ENCODE results near the gene ZNF611. TPM values are rescaled to one million over a fixed set of nuclear protein-coding genes. Genes with fewer than 3 reads are reported as not detected.
"Not testable (repeated sequence)": the region's sequence is repeated elsewhere in the genome, so short reads cannot be mapped to it uniquely, and the experiment has no call there.

The ZNF611 gene
- total RNA-seq, 6 experiments from 2014 or later: 3.3 to 5.4 (median 3.9) TPM

DNA sequence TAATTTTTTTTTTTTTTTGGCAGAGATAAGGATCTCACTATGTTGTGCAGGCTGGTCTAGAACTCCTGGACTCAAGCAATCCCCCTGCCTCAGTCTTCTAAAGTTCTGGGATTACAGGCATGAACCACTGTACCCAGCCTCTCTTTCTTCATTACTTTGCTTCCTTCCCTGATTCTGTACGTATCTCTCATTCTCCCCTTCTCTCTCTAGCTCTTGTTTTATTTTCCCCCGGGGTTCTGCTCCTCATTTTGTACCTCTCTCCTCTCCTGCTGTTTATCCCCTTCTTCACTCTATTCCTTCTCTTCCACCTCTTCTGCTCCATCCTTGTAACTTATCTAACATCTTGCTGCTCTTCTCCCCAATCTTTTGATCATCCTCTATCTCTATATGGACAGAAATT is 46.5 kb downstream of the ZNF611 start:
- no peak overlapping the region for H3K27ac ChIP-seq
- no peaks in the 10 kb centered on the region for H3K27me3 ChIP-seq
- H3K9me3 ChIP-seq: no peaks in the 10 kb centered on the region
- ATAC-seq (no peak), DNase-seq (no peak)
- no peak for TF ChIP-seq POLR2A (IDR thresholded peaks at IDR 0.05)
- no peak for TF ChIP-seq CTCF (IDR thresholded peaks at IDR 0.05)
- WGBS (ENCODE audit: insufficient coverage, low coverage, low lambda C conversion rate, missing lambda C conversion rate): 85% methylated on average over 2 of the region's 2 CpGs
- H3K4me3 ChIP-seq: no peak overlapping the region
- H3K4me1 ChIP-seq: no peaks in the 10 kb centered on the region
- intact Hi-C loops (cut with DNase I): no loop called here
- H3K36me3 ChIP-seq: no peaks in the 10 kb centered on the region

DNA sequence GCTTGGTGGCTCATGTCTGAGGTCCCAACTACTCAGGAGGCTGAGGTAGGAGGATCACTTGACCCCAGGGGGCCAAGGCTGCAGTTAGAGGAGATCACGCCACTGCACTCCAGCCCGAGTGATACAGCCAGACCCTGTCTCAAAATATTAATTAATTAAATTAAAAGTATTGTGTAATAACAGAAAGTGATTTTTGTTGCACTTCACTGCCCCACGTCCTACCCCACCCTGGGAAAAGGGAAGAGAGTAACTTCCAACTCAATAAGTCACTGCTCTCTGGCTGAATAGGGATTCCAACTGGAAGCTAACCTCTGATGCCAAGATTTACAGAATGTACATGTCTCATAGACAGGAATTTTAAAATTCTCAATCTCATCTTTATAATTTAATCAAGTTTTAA is 47.2 kb downstream of the ZNF611 start:
- TF ChIP-seq CTCF (IDR thresholded peaks at IDR 0.05) (no peak), POLR2A (IDR thresholded peaks at IDR 0.05) (no peak)
- intact Hi-C loops (cut with DNase I): no loop called here
- Histone ChIP-seq H3K4me1 (no peaks in the 10 kb centered on the region), H3K9me3 (peaks cover 0 to under 1% (median 0%) of the 10 kb centered on the region in 4 donors), H3K27me3 (no peaks in the 10 kb centered on the region), H3K36me3 (no peaks in the 10 kb centered on the region), H3K27ac (no peak overlapping the region), H3K4me3 (no peak overlapping the region)
- no peak for ATAC-seq
- no peak for DNase-seq
- WGBS (ENCODE audit: insufficient coverage, low coverage, low lambda C conversion rate, missing lambda C conversion rate): 81% methylated on average over 3 of the region's 3 CpGs

DNA sequence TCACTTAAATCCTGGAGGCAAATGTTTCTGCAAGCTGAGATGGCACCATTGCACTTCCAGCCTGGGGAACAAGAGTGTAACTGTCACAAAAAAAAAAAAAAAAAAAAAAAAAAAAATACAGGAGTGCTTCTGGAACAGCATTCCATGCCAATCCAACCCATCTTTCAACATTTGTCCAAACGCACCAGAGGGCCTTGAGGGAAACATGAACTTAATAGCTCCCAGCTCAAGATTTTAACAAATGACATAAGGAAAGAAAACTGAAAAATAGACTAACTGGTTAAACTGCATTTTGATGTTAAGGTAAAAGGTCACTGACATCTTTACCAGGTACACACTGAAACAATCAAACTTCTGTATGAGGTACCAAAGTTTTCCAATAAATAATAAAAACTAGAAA is 49.0 kb downstream of the ZNF611 start:
- intact Hi-C loops (cut with DNase I): no loop called here
- Histone ChIP-seq H3K27ac (no peak overlapping the region), H3K9me3 (peaks cover 0 to 3% (median 0%) of the 10 kb centered on the region in 4 donors), H3K4me3 (no peak overlapping the region), H3K4me1 (no peaks in the 10 kb centered on the region), H3K36me3 (no peaks in the 10 kb centered on the region), H3K27me3 (no peaks in the 10 kb centered on the region)
- no peak for DNase-seq
- ATAC-seq: no peak
- TF ChIP-seq POLR2A (IDR thresholded peaks at IDR 0.05) (no peak), CTCF (IDR thresholded peaks at IDR 0.05) (no peak)
- WGBS (ENCODE audit: insufficient coverage, low coverage, low lambda C conversion rate, missing lambda C conversion rate): 33% methylated on average over 1 of the region's 1 CpG

- not testable (repeated sequence) for DNase-seq
Measured at GRCh38 chr19:52681216-52681615, 53.6 kb downstream of the ZNF611 start.

DNA sequence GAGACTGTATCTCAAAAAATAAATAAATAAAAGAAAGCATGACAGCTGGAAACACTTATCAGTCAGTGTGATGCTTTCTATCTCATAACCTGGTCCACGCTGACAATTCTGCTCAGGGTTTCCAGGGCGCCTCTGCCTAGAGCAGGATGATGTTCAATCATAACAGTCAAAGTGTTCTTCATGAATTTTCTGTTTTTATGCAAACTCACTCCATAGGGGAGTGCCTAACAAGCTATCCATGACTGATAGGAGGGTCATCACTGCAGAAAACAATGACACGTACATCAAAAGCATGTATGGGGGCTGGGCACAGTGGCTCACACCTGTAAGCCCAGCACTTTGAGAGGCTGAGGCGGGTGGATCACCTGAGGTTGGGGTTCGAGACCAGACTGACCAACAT is 55.2 kb downstream of the ZNF611 start:
- no peaks in the 10 kb centered on the region for H3K36me3 ChIP-seq
- H3K9me3 ChIP-seq: peaks cover 0 to 3% (median 0%) of the 10 kb centered on the region in 4 donors
- no peak for TF ChIP-seq CTCF (IDR thresholded peaks at IDR 0.05)
- TF ChIP-seq POLR2A (IDR thresholded peaks at IDR 0.05): no peak
- H3K4me3 ChIP-seq: no peak overlapping the region
- no peaks in the 10 kb centered on the region for H3K27me3 ChIP-seq
- ATAC-seq (no peak), DNase-seq (no peak)
- no peaks in the 10 kb centered on the region for H3K4me1 ChIP-seq
- H3K27ac ChIP-seq: no peak overlapping the region
- WGBS (ENCODE audit: insufficient coverage, low coverage, low lambda C conversion rate, missing lambda C conversion rate): 72% methylated on average over 2 of the region's 5 CpGs
- intact Hi-C loops (cut with DNase I): no loop called here

More at GRCh38 chr19:52681216-52681615, 53.6 kb downstream of the ZNF611 start:
- H3K27me3 ChIP-seq; H3K36me3 ChIP-seq; ATAC-seq; H3K4me1 ChIP-seq; H3K4me3 ChIP-seq; H3K9me3 ChIP-seq; H3K27ac ChIP-seq; intact Hi-C loops (cut with DNase I): not testable (repeated sequence)
- 50% methylated on average over 1 of the region's 1 CpG for WGBS (ENCODE audit: insufficient coverage, low coverage, low lambda C conversion rate, missing lambda C conversion rate)

GRCh38 chr19:52675239-52675638 is 59.6 kb downstream of the ZNF611 start:
- WGBS (ENCODE audit: insufficient coverage, low coverage, low lambda C conversion rate, missing lambda C conversion rate): 87% methylated on average over 6 of the region's 6 CpGs
- H3K4me1 ChIP-seq; DNase-seq; H3K4me3 ChIP-seq; H3K9me3 ChIP-seq; H3K36me3 ChIP-seq; ATAC-seq; H3K27ac ChIP-seq; intact Hi-C loops (cut with DNase I); H3K27me3 ChIP-seq: not testable (repeated sequence)

Data from right lobe of liver (tissue), 6 donors.